Keratinocyte (primary cell): ENCODE measurements around the gene PFKP. TPM values are rescaled to one million over a fixed set of nuclear protein-coding genes. Genes with fewer than 3 reads are reported as not detected.

Experiments
- DNase-seq: peaks from one replicate; pipeline ENCODE4 v3.0.0-alpha.2; 2011; ENCODE audit warnings: low read depth, missing footprints, low spot score
- FAIRE-seq: peaks from 2 replicates; lab custom pipeline; 2011; peaks lifted over from hg19 to GRCh38; lab: Jason Lieb, UNC
- H2AFZ ChIP-seq: 2 replicates; pipeline ENCODE4 v1.6.0; 2012; ENCODE audit warnings: low read length, control low read depth, inconsistent platforms; ENCODE audit not compliant: control insufficient read depth
- H3K27ac ChIP-seq: 2 replicates; pipeline ENCODE4 v1.5.1; 2011; ENCODE audit warnings: low read length; ENCODE audit not compliant: control insufficient read depth, insufficient read depth
- H3K27me3 ChIP-seq: 3 replicates; pipeline ENCODE4 v1.6.0; 2011; ENCODE audit warnings: low read length; ENCODE audit not compliant: control insufficient read depth, insufficient read depth; ENCODE audit errors: extremely low read depth
- H3K36me3 ChIP-seq, 2 experiments: 2 replicates in 1 of 2; 3 replicates in 1 of 2; pipeline ENCODE4 v1.5.1; 2011; ENCODE audit warnings: low read length in 2 of 2, mild to moderate bottlenecking in 1 of 2; ENCODE audit not compliant: control insufficient read depth in 2 of 2, insufficient read depth in 2 of 2; ENCODE audit errors: extremely low read depth in 1 of 2
- H3K4me1 ChIP-seq: 3 replicates; pipeline ENCODE4 v1.5.1; 2011; ENCODE audit warnings: low read length; ENCODE audit not compliant: control insufficient read depth, insufficient read depth; ENCODE audit errors: extremely low read depth
- H3K4me2 ChIP-seq: 3 replicates; pipeline ENCODE4 v1.6.0; 2011; ENCODE audit warnings: low read depth, low read length; ENCODE audit not compliant: control insufficient read depth, insufficient read depth; ENCODE audit errors: extremely low read depth
- H3K4me3 ChIP-seq, 3 experiments: fragments of 200-600 bp in 1 of 3; sonication (generic) in 1 of 3; 2 replicates in 2 of 3; 3 replicates in 1 of 3; pipeline ENCODE4 v1.5.1; 2011 to 2016; ENCODE audit warnings: low read length in 3 of 3, mild to moderate bottlenecking in 3 of 3, control low read depth in 2 of 3, inconsistent platforms in 1 of 3, low read depth in 1 of 3, mixed read lengths in 1 of 3, mixed run types in 1 of 3, moderate library complexity in 1 of 3; ENCODE audit not compliant: control insufficient read depth in 2 of 3, insufficient read depth in 2 of 3; ENCODE audit errors: extremely low read depth in 1 of 3
- H3K79me2 ChIP-seq: 2 replicates; pipeline ENCODE4 v1.6.0; 2012; ENCODE audit warnings: low read length; ENCODE audit not compliant: control insufficient read depth, insufficient read depth
- H3K9ac ChIP-seq: 3 replicates; pipeline ENCODE4 v1.6.0; 2011; ENCODE audit warnings: low read length; ENCODE audit not compliant: control insufficient read depth, insufficient read depth; ENCODE audit errors: extremely low read depth
- H3K9me1 ChIP-seq: 3 replicates; pipeline ENCODE4 v1.6.0; 2011; ENCODE audit warnings: low read length; ENCODE audit not compliant: control insufficient read depth, insufficient read depth; ENCODE audit errors: extremely low read depth
- H3K9me3 ChIP-seq: 2 replicates; pipeline ENCODE4 v1.5.1; 2012; ENCODE audit warnings: low read depth, low read length; ENCODE audit not compliant: control insufficient read depth
- H4K20me1 ChIP-seq: 3 replicates; pipeline ENCODE4 v1.6.0; 2011; ENCODE audit warnings: low read length; ENCODE audit not compliant: control insufficient read depth, insufficient read depth; ENCODE audit errors: extremely low read depth
- EZH2 ChIP-seq: IDR thresholded peaks from one replicate; pipeline ENCODE4 v1.6.1; 2012; ENCODE audit warnings: inconsistent platforms, mild to moderate bottlenecking, low read length, moderate library complexity
- dilution Hi-C: fragments of 300-500 bp; cut with MboI; formaldehyde crosslinking; loops from one replicate; pipeline ENCODE4 v1.7.0; 2020; ENCODE audit warnings: low sequenced_read_pairs; ENCODE audit not compliant: extremely low pct_ligation_motif_present
- polyA plus RNA-seq, 5 experiments: library from polyadenylated mRNA; depleted of rRNA in 3 of 5; stranded (reverse) in 3 of 5; stranded (forward) in 1 of 5; unstranded in 1 of 5; fragments of >200 nt; gene quantifications; 1 replicate in 1 of 5; 2 replicates in 3 of 5; 3 replicates in 1 of 5; pipeline versions ENCODE4 v1.2.1 to v1.2.3, GENCODE V29; 2011 to 2012; ENCODE audit warnings: missing spikeins in 2 of 5, low read depth in 1 of 5, low replicate concordance in 1 of 5
- TF ChIP-seq, protein P1 (sequence below), 3 experiments: IDR thresholded peaks in 1 of 3; conservative IDR thresholded peaks in 1 of 3; optimal IDR thresholded peaks in 1 of 3; 2 replicates in 2 of 3; 3 replicates in 1 of 3; pipeline versions ENCODE3 to v1.5.1; 2011; ENCODE audit warnings: low read length in 3 of 3, mild to moderate bottlenecking in 3 of 3, moderate library complexity in 2 of 3, control low read depth in 1 of 3, inconsistent platforms in 1 of 3; ENCODE audit not compliant: insufficient read depth in 2 of 3; ENCODE audit errors: extremely low read depth in 1 of 3

Gene PFKP
- polyA plus RNA-seq, 1 donor (not counting 4 experiments of a cell fraction or from before 2014, with no cell fraction given): 117 TPM

DNA sequence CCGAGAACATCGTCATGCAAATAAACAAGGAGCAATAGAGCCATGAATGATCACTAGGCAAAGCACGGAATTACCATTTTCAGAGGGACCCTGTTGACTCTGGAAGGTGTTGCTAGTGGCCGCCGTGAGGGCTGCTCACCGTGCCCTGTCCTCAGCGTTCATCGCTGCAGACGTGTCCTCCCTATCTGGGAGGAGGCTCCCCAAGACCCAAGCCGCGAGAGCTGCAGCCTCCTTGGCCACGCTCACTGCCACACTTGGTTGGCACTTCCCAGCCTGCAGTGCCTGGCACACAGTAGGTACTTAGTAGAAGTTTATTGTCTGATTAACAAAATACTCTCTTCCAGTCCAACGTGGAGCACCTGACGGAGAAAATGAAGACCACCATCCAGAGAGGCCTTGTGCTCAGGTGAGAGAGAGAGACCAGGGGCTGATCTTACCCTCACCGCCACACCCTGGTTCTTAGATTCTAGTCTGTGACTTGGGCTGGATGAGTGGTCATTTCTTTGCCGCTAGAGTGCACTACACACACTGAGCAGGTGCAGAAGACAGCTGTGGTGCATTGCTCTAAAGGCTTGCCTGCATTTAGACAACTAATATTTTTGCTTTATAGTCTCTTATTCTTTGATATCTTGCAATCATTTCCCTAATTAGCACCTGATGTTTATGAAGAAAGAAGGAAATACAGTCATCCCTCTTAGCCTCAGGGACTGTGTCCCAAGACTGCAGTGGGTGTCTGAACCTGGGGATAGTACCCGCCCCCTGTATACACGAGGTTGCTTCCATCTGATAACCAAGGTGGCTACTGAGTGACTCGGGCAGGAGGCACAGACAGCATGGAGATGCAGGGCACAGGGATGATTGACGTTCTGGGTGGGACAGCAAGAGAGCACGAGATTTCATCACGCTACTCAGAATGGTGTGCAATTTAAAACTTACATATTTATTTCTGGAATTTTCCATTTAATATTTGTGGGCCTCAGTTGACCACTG is 65.0 kb downstream of the PFKP start:
- Histone ChIP-seq H3K36me3 (peaks cover 39 to 62% of the 10 kb centered on the region in 2 experiments), H3K27ac (no peak overlapping the region), H3K4me2 (no peak overlapping the region), H3K9me3 (no peaks in the 10 kb centered on the region), H3K27me3 (no peaks in the 10 kb centered on the region), H3K4me1 (peaks cover 3% of the 10 kb centered on the region), H2AFZ (no peak overlapping the region), H3K4me3 (no peak overlapping the region), H3K9ac (no peak overlapping the region), H3K9me1 (peaks cover 2% of the 10 kb centered on the region), H4K20me1 (no peaks in the 10 kb centered on the region), H3K79me2 (peaks cover 2% of the 10 kb centered on the region)
- no peak for TF ChIP-seq EZH2
- TF ChIP-seq, protein P1, sequence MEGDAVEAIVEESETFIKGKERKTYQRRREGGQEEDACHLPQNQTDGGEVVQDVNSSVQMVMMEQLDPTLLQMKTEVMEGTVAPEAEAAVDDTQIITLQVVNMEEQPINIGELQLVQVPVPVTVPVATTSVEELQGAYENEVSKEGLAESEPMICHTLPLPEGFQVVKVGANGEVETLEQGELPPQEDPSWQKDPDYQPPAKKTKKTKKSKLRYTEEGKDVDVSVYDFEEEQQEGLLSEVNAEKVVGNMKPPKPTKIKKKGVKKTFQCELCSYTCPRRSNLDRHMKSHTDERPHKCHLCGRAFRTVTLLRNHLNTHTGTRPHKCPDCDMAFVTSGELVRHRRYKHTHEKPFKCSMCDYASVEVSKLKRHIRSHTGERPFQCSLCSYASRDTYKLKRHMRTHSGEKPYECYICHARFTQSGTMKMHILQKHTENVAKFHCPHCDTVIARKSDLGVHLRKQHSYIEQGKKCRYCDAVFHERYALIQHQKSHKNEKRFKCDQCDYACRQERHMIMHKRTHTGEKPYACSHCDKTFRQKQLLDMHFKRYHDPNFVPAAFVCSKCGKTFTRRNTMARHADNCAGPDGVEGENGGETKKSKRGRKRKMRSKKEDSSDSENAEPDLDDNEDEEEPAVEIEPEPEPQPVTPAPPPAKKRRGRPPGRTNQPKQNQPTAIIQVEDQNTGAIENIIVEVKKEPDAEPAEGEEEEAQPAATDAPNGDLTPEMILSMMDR (optimal IDR thresholded peaks at IDR 0.05 in 1 of 3, IDR thresholded peaks at IDR 0.05 in 1 of 3, conservative IDR thresholded peaks at IDR 0.05 in 1 of 3; ENCODE audit: extremely low read depth in 1 of 3, insufficient read depth in 2 of 3, low read length in 3 of 3): no peak
- dilution Hi-C loops: no loop called here
- DNase-seq: no peak
- no peak for FAIRE-seq

GRCh38 chr10:3133948-3134347 is 66.6 kb downstream of the PFKP start:
- Histone ChIP-seq H3K36me3 (peaks cover 48 to 55% of the 10 kb centered on the region in 2 experiments), H2AFZ (no peak overlapping the region), H3K27me3 (no peaks in the 10 kb centered on the region), H3K4me2 (no peak overlapping the region), H3K9me3 (no peaks in the 10 kb centered on the region), H3K79me2 (peaks cover 2% of the 10 kb centered on the region), H3K9me1 (no peaks in the 10 kb centered on the region), H3K27ac (no peak overlapping the region), H4K20me1 (no peaks in the 10 kb centered on the region), H3K4me1 (peaks cover 2% of the 10 kb centered on the region), H3K4me3 (no peak overlapping the region), H3K9ac (no peak overlapping the region)
- TF ChIP-seq EZH2: no peak
- TF ChIP-seq, protein P1 (optimal IDR thresholded peaks at IDR 0.05 in 1 of 3, IDR thresholded peaks at IDR 0.05 in 1 of 3, conservative IDR thresholded peaks at IDR 0.05 in 1 of 3; ENCODE audit: extremely low read depth in 1 of 3, insufficient read depth in 2 of 3, low read length in 3 of 3): no peak
- FAIRE-seq (no peak), DNase-seq (no peak)
- dilution Hi-C loops: no loop called here
